ENCODE data around the gene ADGRG2. TPM values are rescaled to one million over a fixed set of nuclear protein-coding genes. Genes with fewer than 3 reads are reported as not detected.
A peak's percentile ranks its signal among the peaks of the same experiment; 100 is the strongest.

The ADGRG2 gene
- total RNA-seq, 1 donor from 2014 or later = 0.15 TPM

DNA sequence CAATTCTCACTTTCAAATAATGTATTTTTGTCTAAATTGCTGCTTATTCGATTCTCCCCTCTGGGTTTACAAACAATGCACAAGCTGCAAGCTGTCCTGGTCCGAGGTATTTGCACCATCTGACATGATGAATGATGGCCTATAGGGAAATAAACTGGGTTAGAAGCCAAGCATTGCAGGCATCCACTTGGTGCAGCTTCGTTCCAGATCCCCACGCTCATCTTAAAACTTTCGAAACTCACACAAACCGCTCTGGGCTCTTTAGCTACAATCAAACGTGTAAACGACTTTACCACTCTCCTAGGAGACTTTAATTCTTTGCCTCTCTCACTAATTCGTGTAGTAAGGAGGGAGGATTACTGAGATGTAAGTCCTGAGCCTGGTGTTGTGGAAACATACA lies 157.4 kb downstream of the ADGRG2 start:
- Mint-ChIP-seq H3K4me3 (ENCODE audit: unreplicated experiment) (no peak overlapping the region), H3K27ac (ENCODE audit: unreplicated experiment) (no peak overlapping the region), H3K9me3 (ENCODE audit: low read depth) (no peaks in the 10 kb centered on the region), H3K27me3 (ENCODE audit: low read depth) (no peaks in the 10 kb centered on the region), H3K4me1 (ENCODE audit: low read depth) (peaks cover 5% of the 10 kb centered on the region), H3K36me3 (ENCODE audit: low read depth) (no peaks in the 10 kb centered on the region)
- TF ChIP-seq, protein P1, sequence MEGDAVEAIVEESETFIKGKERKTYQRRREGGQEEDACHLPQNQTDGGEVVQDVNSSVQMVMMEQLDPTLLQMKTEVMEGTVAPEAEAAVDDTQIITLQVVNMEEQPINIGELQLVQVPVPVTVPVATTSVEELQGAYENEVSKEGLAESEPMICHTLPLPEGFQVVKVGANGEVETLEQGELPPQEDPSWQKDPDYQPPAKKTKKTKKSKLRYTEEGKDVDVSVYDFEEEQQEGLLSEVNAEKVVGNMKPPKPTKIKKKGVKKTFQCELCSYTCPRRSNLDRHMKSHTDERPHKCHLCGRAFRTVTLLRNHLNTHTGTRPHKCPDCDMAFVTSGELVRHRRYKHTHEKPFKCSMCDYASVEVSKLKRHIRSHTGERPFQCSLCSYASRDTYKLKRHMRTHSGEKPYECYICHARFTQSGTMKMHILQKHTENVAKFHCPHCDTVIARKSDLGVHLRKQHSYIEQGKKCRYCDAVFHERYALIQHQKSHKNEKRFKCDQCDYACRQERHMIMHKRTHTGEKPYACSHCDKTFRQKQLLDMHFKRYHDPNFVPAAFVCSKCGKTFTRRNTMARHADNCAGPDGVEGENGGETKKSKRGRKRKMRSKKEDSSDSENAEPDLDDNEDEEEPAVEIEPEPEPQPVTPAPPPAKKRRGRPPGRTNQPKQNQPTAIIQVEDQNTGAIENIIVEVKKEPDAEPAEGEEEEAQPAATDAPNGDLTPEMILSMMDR (IDR thresholded peaks at IDR 0.05) = no peak
- DNase-seq (ENCODE audit: low spot score) = no peak

GRCh38 chrX:18964026-18964425 lies 158.2 kb downstream of the ADGRG2 start:
- no peak for DNase-seq (ENCODE audit: low spot score)
- TF ChIP-seq, protein P1 (IDR thresholded peaks at IDR 0.05) = no peak
- no peak overlapping the region for H3K4me3 Mint-ChIP-seq (ENCODE audit: unreplicated experiment)
- no peaks in the 10 kb centered on the region for H3K27me3 Mint-ChIP-seq (ENCODE audit: low read depth)
- no peak overlapping the region for H3K27ac Mint-ChIP-seq (ENCODE audit: unreplicated experiment)
- no peaks in the 10 kb centered on the region for H3K36me3 Mint-ChIP-seq (ENCODE audit: low read depth)
- no peaks in the 10 kb centered on the region for H3K9me3 Mint-ChIP-seq (ENCODE audit: low read depth)
- peaks cover 5% of the 10 kb centered on the region for H3K4me1 Mint-ChIP-seq (ENCODE audit: low read depth)

- no peak for DNase-seq (ENCODE audit: low spot score)
- Mint-ChIP-seq H3K4me1 (ENCODE audit: low read depth) (peaks cover 5% of the 10 kb centered on the region), H3K27ac (ENCODE audit: unreplicated experiment) (no peak overlapping the region), H3K36me3 (ENCODE audit: low read depth) (no peaks in the 10 kb centered on the region), H3K4me3 (ENCODE audit: unreplicated experiment) (no peak overlapping the region), H3K27me3 (ENCODE audit: low read depth) (no peaks in the 10 kb centered on the region), H3K9me3 (ENCODE audit: low read depth) (no peaks in the 10 kb centered on the region)
- TF ChIP-seq, protein P1 (IDR thresholded peaks at IDR 0.05) = no peak
Observed at GRCh38 chrX:18962329-18962728, 159.9 kb downstream of the ADGRG2 start.

DNA sequence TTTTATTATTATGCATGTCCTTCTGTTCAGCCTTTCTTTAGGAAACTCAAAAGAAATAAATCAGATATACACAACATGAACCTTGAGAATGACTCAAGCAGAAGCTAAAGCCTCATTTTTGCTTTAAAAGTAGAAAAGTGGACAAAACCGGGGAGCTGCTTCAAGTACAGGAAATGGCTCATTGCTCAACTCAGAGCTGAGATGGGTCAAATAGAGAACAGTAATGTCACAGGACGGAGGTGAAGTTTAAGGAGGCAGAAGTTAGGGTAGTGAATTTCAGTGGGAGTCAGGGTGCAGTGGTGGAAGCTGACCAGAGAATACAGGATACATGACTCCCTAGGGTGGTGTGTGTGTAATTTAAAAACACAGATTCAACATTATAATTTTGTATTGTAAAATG lies 160.6 kb downstream of the ADGRG2 start:
- H3K4me3 Mint-ChIP-seq (ENCODE audit: unreplicated experiment) = no peak overlapping the region
- H3K36me3 Mint-ChIP-seq (ENCODE audit: low read depth) = no peaks in the 10 kb centered on the region
- no peaks in the 10 kb centered on the region for H3K27me3 Mint-ChIP-seq (ENCODE audit: low read depth)
- no peak for DNase-seq (ENCODE audit: low spot score)
- peaks cover 5% of the 10 kb centered on the region for H3K4me1 Mint-ChIP-seq (ENCODE audit: low read depth)
- TF ChIP-seq, protein P1 (IDR thresholded peaks at IDR 0.05) = no peak
- H3K27ac Mint-ChIP-seq (ENCODE audit: unreplicated experiment) = peak overlapping the region; percentile 63
- no peaks in the 10 kb centered on the region for H3K9me3 Mint-ChIP-seq (ENCODE audit: low read depth)

- no peaks in the 10 kb centered on the region for H3K36me3 Mint-ChIP-seq (ENCODE audit: low read depth)
- TF ChIP-seq, protein P1 (IDR thresholded peaks at IDR 0.05) = no peak
- no peak overlapping the region for H3K27ac Mint-ChIP-seq (ENCODE audit: unreplicated experiment)
- peaks cover 3% of the 10 kb centered on the region for H3K4me1 Mint-ChIP-seq (ENCODE audit: low read depth)
- no peak for DNase-seq (ENCODE audit: low spot score)
- no peak overlapping the region for H3K4me3 Mint-ChIP-seq (ENCODE audit: unreplicated experiment)
- H3K27me3 Mint-ChIP-seq (ENCODE audit: low read depth) = no peaks in the 10 kb centered on the region
- H3K9me3 Mint-ChIP-seq (ENCODE audit: low read depth) = peaks cover 3% of the 10 kb centered on the region
Observed at GRCh38 chrX:18956303-18957032, 165.8 kb downstream of the ADGRG2 start.

All from chondrocyte (in vitro differentiated cells).